Colonic mucosa (tissue), 4 donors: Measurements from ENCODE around the gene PAGE1. TPM values are rescaled to one million over a fixed set of nuclear protein-coding genes. Genes with fewer than 3 reads are reported as not detected.
"Not testable (repeated sequence)": the region's sequence is repeated elsewhere in the genome, so short reads cannot be mapped to it uniquely, and the experiment has no call there.

ENCODE experiments used
- DNase-seq: peaks from one replicate; pipeline ENCODE4 v3.0.0-alpha.2; 2020
- H3K27ac ChIP-seq: fragments of 200-600 bp; one replicate; pipeline ENCODE4 v1.8.0; 2021
- H3K27me3 ChIP-seq: fragments of 200-600 bp; one replicate; pipeline ENCODE4 v1.8.0; 2021
- H3K36me3 ChIP-seq: fragments of 200-600 bp; one replicate; pipeline ENCODE4 v1.8.0; 2021
- H3K4me1 ChIP-seq: fragments of 200-600 bp; one replicate; pipeline ENCODE4 v1.8.0; 2021; ENCODE audit warnings: mild to moderate bottlenecking
- H3K4me3 ChIP-seq: fragments of 200-600 bp; one replicate; pipeline ENCODE4 v1.8.0; 2021
- H3K9ac ChIP-seq, 2 donors: one replicate each; pipeline ENCODE4 v1.7.0; 2013; ENCODE audit warnings: control low read depth in 2 of 2, low read depth in 2 of 2, low read length in 2 of 2
- H3K9me3 ChIP-seq: fragments of 200-600 bp; one replicate; pipeline ENCODE4 v1.8.0; 2021
- CTCF ChIP-seq: fragments of 200-600 bp; IDR thresholded peaks from one replicate; pipeline ENCODE4 v1.8.0; 2022; ENCODE audit warnings: antibody characterized with exemption, mild to moderate bottlenecking
- intact Hi-C: fragments of 100-400 bp; cut with DNase I; formaldehyde crosslinking; loops from one replicate; pipeline ENCODE4 v1.14.1; 2022
- total RNA-seq, 2 donors: library from RNA; stranded (reverse); fragmentation: NEBNext Ultra II Directional in 1 of 2; extraction: Animal tissue kit (Norgen Biotek cat#: 25700) in 1 of 2; gene quantifications; one replicate each; pipeline ENCODE4 v1.2.1, GENCODE V29; 2021
- donor health status: healthy.
- donor health status: DM: no; HTN: no; CAD: no.
- donor health status: DM: no; HTN: no; CAD: no.

The PAGE1 gene
- total RNA-seq, result not detected

GRCh38 chrX:49695276-49696180, at the start of gene PAGE1:
Gene PAGE1, minus strand, starts transcription at chrX:49695984. Its CDS starts 1,214 bp downstream, at chrX:49694770.
- H3K4me3 ChIP-seq, result no peak within 1 kb of the TSS
- no peak for TF ChIP-seq CTCF
- H3K4me1 ChIP-seq, result no peaks in the 10 kb centered on the region
- no peaks in the 10 kb centered on the region for H3K27me3 ChIP-seq
- no peaks in the 10 kb centered on the region for H3K9me3 ChIP-seq
- H3K9ac ChIP-seq, result no peak within 1 kb of the TSS
- DNase-seq, result no peak
- no peaks in the 10 kb centered on the region for H3K36me3 ChIP-seq
- H3K27ac ChIP-seq, result no peak within 1 kb of the TSS
- intact Hi-C loops, result no loop called here

GRCh38 chrX:49741501-49741900, 45.7 kb upstream of the PAGE1 start:
- H3K4me3 ChIP-seq, H3K27ac ChIP-seq, intact Hi-C loops, H3K9ac ChIP-seq, H3K36me3 ChIP-seq, H3K4me1 ChIP-seq, H3K27me3 ChIP-seq, DNase-seq, H3K9me3 ChIP-seq: not testable (repeated sequence)

- no peak for DNase-seq
- Histone ChIP-seq H3K4me1 (no peaks in the 10 kb centered on the region), H3K9ac (no peak overlapping the region), H3K27ac (no peak overlapping the region), H3K27me3 (no peaks in the 10 kb centered on the region), H3K36me3 (no peaks in the 10 kb centered on the region), H3K4me3 (no peak overlapping the region), H3K9me3 (no peaks in the 10 kb centered on the region)
- no peak for TF ChIP-seq CTCF
- intact Hi-C loops, result no loop called here
These were observed 32.1 kb upstream of the PAGE1 start for GRCh38 chrX:49727847-49728246.

GRCh38 chrX:49726966-49727365, 31.2 kb upstream of the PAGE1 start:
- no peaks in the 10 kb centered on the region for H3K4me1 ChIP-seq
- no peak for DNase-seq
- no peak overlapping the region for H3K9ac ChIP-seq
- intact Hi-C loops, result no loop called here
- no peaks in the 10 kb centered on the region for H3K36me3 ChIP-seq
- no peaks in the 10 kb centered on the region for H3K9me3 ChIP-seq
- no peak for TF ChIP-seq CTCF
- no peaks in the 10 kb centered on the region for H3K27me3 ChIP-seq
- no peak overlapping the region for H3K27ac ChIP-seq
- no peak overlapping the region for H3K4me3 ChIP-seq

GRCh38 chrX:49725923-49726904, 30.4 kb upstream of the PAGE1 start:
- Histone ChIP-seq H3K36me3 (no peaks in the 10 kb centered on the region), H3K27me3 (no peaks in the 10 kb centered on the region), H3K4me3 (no peak overlapping the region), H3K4me1 (no peaks in the 10 kb centered on the region), H3K9ac (no peak overlapping the region), H3K9me3 (no peaks in the 10 kb centered on the region), H3K27ac (no peak overlapping the region)
- intact Hi-C loops, result no loop called here
- TF ChIP-seq CTCF, result no peak
- DNase-seq, result no peak
